ENCODE results near the gene ESPNL.

Gene ESPNL

DNA sequence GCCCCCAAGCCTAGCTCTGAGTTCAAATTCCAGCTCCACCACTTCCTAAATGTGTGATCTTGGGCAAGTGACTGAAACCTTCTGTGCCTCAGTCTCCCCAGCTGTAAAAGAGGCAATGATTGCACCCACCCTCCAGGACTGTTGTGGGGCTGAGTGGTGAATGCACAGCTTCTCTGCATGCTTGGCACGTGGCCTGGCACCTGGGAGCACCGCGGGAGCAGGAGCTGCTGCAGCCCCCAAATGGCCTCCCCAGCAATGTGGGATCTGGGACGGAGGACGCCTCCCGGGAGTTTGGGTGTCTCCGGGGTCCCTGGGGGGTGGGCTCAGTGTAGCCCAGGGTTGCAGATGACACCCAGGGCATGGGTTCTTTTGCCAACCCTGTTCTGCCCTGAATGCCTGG is 39.9 kb downstream of the ESPNL start:
- no peaks in the 10 kb centered on the region for H3K9me3 Mint-ChIP-seq
- no peak for DNase-seq
- H3K27ac Mint-ChIP-seq = no peak overlapping the region
- no peaks in the 10 kb centered on the region for H3K36me3 Mint-ChIP-seq
- CTCF ChIA-PET = interaction anchor here (1.3 to 2.3 kb wide), 4 partner anchors 170 to 282 kb away, joined by 3 to 7 read pairs (median 7); no protein-coding TSS in a partner anchor
- no peaks in the 10 kb centered on the region for H3K27me3 Mint-ChIP-seq
- no peak overlapping the region for H3K4me3 Mint-ChIP-seq
- peaks cover 5% of the 10 kb centered on the region for H3K4me1 Mint-ChIP-seq

DNA sequence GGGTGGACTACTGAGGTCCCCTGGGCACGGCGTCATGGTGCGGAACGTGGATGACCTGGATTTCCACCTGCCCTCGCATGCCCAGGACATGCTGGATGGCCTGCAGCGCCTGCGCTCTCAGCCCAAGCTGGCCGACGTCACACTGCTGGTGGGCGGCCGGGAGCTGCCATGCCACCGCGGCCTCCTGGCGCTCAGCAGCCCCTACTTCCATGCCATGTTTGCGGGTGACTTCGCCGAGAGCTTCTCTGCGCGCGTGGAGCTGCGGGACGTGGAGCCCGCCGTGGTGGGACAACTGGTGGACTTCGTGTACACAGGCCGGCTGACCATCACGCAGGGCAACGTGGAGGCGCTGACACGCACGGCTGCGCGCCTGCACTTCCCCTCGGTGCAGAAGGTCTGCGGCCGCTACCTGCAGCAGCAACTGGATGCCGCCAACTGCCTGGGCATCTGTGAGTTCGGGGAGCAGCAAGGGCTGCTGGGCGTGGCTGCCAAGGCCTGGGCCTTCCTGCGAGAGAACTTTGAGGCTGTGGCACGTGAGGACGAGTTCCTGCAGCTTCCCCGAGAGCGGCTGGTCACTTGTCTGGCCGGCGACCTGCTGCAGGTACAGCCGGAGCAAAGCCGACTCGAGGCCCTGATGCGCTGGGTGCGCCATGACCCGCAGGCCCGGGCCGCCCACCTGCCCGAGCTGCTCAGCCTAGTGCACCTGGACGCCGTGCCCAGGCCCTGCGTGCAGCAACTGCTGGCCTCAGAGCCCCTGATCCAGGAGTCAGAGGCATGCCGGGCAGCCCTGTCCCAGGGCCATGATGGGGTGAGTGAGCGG is 40.8 kb downstream of the ESPNL start:
- CTCF ChIA-PET = interaction anchor here (1.7 to 2.3 kb wide), 2 partner anchors 172 to 283 kb away, joined by 7 read pairs; no protein-coding TSS in a partner anchor
- H3K36me3 Mint-ChIP-seq = no peaks in the 10 kb centered on the region
- no peak overlapping the region for H3K27ac Mint-ChIP-seq
- DNase-seq = no peak
- H3K4me1 Mint-ChIP-seq = peaks cover 5% of the 10 kb centered on the region
- no peaks in the 10 kb centered on the region for H3K9me3 Mint-ChIP-seq
- no peak overlapping the region for H3K4me3 Mint-ChIP-seq
- H3K27me3 Mint-ChIP-seq = no peaks in the 10 kb centered on the region

DNA sequence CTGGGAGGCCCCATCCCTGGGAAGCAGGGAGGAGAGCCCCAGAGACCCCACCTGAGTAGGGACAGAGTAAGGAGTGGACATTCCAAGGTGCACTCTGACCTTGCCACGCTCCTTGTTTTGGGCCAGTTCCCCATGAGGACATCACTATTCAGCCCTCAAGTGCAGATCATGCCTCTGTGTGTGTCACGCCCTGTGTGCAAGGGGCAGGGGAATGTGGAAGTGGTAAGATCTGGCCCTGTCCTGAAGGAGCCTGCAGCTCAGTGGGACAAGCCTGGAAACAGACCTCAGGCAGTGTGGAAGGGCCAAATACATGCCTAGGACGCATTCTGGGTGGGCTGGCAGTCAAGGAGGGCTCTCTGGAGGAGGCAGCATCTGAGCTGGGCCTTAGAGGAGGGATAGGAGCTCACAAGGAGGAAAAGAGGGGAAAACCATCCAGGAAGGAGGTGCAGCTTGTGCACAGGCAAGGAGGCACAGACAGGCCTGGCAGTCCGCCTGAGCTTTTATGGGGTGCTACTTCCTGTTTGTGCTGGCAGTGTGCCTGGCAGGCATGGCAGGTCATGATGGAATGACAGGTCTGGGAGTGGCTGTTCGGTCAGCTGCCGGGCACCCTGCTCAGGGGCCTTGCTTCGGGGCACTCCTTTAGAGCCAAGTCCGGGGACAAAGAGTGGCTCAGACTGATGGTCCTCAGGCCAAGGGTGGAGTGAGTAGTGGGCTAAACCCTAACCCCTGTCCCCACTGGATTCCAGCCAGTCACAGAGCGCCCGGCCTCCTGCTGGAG is 41.6 kb downstream of the ESPNL start:
- H3K9me3 Mint-ChIP-seq = no peaks in the 10 kb centered on the region
- H3K4me1 Mint-ChIP-seq = peaks cover 5% of the 10 kb centered on the region
- H3K27ac Mint-ChIP-seq = peak overlapping the region; percentile 66
- CTCF ChIA-PET = interaction anchor here (0.8 kb wide), 1 partner anchor 121 kb away, joined by 3 read pairs; no protein-coding TSS in a partner anchor
- H3K27me3 Mint-ChIP-seq = no peaks in the 10 kb centered on the region
- H3K36me3 Mint-ChIP-seq = no peaks in the 10 kb centered on the region
- DNase-seq = no peak
- H3K4me3 Mint-ChIP-seq = no peak overlapping the region

DNA sequence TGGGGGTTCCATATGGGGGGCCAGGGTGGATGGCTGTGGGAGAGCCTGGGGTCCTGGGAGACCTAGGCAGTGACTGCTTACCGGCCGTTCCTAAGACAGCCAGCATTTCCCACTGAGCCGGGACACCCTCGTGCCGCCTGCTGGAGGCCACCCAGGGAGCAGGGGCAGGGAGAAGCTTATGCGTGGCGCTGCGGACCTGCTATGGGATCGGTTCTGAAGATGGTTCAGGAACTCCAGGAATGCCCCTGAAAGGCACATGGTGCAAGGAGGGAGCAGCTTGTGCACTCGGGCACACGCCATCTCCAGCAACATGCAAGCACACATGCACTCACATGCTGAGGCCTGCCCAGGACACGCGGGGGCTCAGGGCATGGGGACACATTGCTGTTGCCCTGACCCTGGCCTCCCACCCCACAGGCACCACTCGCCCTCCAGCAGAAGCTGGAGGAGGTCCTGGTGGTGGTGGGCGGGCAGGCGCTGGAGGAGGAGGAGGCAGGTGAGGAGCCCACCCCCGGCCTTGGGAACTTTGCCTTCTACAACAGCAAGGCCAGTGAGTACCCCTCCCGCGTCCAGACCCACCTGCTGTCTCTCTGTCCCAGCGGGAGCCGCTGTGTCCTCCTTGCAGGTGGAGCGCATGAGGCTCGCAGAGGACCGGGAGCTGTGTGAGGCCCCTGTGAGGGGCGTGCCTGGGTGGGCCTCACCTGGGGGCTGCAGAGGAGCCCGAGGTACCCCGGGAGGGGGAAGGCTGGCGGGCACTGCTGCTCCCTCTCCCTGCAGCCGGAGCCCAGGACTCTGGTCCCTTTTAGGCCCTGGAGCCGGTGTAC is 42.5 kb downstream of the ESPNL start:
- no peaks in the 10 kb centered on the region for H3K27me3 Mint-ChIP-seq
- H3K4me3 Mint-ChIP-seq = no peak overlapping the region
- no peaks in the 10 kb centered on the region for H3K9me3 Mint-ChIP-seq
- peaks cover 5% of the 10 kb centered on the region for H3K4me1 Mint-ChIP-seq
- H3K27ac Mint-ChIP-seq = no peak overlapping the region
- no peaks in the 10 kb centered on the region for H3K36me3 Mint-ChIP-seq
- CTCF ChIA-PET = interaction anchor here (0.8 kb wide), 1 partner anchor 120 kb away, joined by 3 read pairs; no protein-coding TSS in a partner anchor
- no peak for DNase-seq

DNA sequence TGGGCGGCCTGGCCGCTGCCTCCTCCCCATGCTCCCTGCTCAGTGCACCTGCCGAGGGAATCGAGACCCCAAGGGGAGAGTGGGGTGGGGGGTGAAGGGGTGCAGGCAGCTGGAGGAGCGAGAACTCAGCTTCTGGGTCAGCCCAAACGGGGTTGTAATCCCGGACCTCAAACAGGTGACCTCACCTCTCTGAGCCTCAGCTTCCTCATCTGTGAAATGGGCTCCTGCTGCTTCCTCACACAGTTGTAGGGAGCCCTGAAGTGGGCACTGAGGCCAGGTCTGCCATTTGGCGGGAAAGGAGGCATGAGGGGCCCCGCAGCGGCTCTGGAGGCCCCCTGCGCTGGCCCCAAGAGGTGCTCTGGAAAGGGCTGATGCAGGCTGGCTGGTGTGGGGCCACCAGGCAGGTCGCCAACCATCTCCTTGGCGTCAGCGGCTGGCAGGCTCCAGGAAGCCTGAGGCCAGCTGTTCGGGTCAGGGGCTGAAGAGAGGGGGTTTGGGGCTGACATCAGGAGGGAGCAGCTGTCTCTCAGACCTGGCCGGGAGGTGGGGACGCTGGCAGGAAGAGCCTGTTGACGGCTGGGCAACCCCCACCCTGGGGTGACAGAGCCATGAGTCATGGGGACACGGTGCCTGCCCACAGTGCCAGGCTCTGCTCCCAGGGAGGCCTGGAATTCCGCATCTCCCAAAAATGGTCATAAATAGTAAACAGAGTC is 43.3 kb downstream of the ESPNL start:
- no peaks in the 10 kb centered on the region for H3K27me3 Mint-ChIP-seq
- no peak overlapping the region for H3K4me3 Mint-ChIP-seq
- no peak overlapping the region for H3K27ac Mint-ChIP-seq
- CTCF ChIA-PET = no interaction called here
- no peaks in the 10 kb centered on the region for H3K36me3 Mint-ChIP-seq
- H3K9me3 Mint-ChIP-seq = no peaks in the 10 kb centered on the region
- no peak for DNase-seq
- H3K4me1 Mint-ChIP-seq = peaks cover 5% of the 10 kb centered on the region

DNA sequence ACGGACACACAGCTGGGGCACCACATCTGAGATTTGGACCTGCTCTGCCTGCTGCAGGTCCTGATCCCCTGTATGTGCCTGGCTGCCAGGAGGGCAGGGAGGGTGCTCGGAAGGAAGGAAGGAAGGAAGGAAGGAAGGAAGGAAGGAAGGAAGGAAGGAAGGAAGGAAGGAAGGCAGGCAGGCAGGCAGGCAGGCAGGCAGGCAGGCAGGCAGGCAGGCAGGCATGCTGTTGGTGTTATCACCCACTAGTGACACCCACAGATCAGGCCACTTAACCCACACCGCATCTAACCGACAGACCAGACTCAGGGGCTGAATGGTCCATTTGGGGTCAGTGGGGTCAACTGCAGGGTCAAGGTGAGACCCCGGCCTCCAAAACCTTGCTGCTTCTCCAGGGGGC is 44.1 kb downstream of the ESPNL start:
- Mint-ChIP-seq H3K27me3 (no peaks in the 10 kb centered on the region), H3K9me3 (no peaks in the 10 kb centered on the region), H3K4me1 (peaks cover 5% of the 10 kb centered on the region), H3K36me3 (no peaks in the 10 kb centered on the region), H3K4me3 (no peak overlapping the region), H3K27ac (no peak overlapping the region)
- CTCF ChIA-PET = no interaction called here
- no peak for DNase-seq

DNA sequence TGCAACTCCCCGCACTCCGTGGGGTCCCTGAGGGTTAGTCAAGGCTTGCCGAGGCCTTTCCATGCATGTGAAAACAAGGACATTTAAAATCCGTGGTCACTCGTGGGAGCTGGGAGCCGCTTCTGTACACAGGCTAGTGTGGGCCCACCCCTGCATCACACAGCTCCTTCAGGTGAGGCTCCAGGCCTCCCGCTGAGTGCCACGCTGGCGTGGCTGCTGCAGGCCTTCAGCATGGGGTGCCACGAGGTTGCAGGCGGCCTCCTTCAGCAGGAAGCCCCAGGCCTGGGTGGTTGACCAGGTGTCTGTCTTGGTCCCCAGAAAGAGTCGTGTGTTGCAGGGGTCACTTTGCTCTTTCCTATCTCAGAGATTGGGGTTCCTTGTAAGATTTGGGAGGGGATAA is 44.9 kb downstream of the ESPNL start:
- Mint-ChIP-seq H3K4me1 (peaks cover 5% of the 10 kb centered on the region), H3K27me3 (no peaks in the 10 kb centered on the region), H3K9me3 (no peaks in the 10 kb centered on the region), H3K4me3 (no peak overlapping the region), H3K27ac (no peak overlapping the region), H3K36me3 (no peaks in the 10 kb centered on the region)
- DNase-seq = no peak
- CTCF ChIA-PET = no interaction called here

DNA sequence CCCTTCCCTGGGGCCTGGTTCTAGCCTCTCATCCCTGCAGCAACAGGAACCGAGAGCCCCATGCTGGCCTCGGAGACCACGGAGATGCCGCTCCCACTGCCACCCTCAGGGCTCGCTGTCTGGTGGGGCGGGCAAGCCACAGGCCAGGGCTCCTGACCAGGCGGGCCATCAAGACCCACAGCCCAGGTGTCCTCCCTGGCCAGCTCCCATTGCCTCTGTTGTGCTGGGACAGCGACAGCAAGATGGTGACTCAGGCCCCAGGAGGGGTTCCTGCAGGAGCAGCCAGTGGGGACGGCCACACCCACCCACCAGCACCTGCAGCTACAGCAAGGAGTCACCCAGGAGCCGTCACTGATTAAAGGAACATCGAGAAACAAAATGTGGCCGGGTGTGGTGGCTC is 45.7 kb downstream of the ESPNL start:
- no peaks in the 10 kb centered on the region for H3K36me3 Mint-ChIP-seq
- no peak for DNase-seq
- no peaks in the 10 kb centered on the region for H3K27me3 Mint-ChIP-seq
- H3K4me1 Mint-ChIP-seq = peaks cover 5% of the 10 kb centered on the region
- no peak overlapping the region for H3K27ac Mint-ChIP-seq
- H3K4me3 Mint-ChIP-seq = no peak overlapping the region
- no peaks in the 10 kb centered on the region for H3K9me3 Mint-ChIP-seq
- CTCF ChIA-PET = no interaction called here

DNA sequence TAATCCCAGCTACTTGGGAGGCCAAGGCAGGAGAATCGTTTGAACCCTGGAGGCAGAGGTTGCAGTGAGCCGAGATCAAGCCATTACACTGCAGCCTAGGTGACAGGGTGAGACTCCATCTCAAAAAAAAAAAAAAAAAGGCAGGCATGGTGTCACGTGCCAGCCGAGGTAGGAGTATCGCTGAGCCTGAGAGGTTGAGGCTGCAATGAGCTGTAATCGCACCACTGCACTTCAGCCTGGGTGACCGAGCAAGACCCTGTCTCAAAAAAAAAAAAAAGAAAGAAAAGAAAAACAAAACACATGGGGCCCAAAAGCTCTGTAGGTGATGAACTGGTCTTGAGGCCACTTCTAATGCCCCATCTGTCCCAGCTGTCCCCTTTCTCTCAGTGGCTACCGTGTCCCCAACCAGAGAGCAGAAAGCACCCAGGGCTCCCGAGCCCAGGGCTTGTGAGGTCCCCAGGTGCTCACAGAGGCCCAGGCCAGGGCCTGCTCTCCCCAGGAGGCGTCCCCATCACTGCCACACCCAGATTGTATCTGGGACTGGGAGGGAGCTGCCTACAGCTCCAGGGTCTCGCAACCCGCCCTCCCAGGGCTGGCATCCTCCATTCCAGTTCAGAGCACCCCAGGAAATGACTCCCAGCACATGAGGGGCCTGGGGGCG is 46.9 kb downstream of the ESPNL start:
- Mint-ChIP-seq H3K9me3 (no peaks in the 10 kb centered on the region), H3K36me3 (no peaks in the 10 kb centered on the region), H3K4me1 (no peaks in the 10 kb centered on the region), H3K4me3 (no peak overlapping the region), H3K27me3 (no peaks in the 10 kb centered on the region), H3K27ac (no peak overlapping the region)
- DNase-seq = no peak
- CTCF ChIA-PET = no interaction called here

DNA sequence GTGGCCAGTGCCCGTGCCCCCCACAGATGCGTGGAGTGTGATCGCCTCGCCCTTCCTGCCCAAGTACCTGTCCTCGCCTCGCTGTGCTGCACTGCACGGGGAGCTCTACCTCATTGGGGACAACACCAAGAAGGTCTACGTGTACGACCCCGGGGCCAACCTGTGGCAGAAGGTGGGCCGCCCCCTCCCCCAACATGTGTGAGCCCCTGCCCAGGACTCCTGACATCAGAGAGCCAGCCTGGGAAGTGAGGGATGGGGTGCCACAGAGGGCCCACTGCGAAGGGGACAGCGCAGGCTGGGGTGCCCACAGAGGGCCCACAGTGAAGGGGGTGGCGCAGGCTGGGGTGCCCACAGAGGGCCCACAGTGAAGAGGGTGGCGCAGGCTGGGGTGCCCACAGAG is 48.8 kb downstream of the ESPNL start:
- CTCF ChIA-PET = no interaction called here
- no peaks in the 10 kb centered on the region for H3K4me1 Mint-ChIP-seq
- DNase-seq = no peak
- H3K9me3 Mint-ChIP-seq = peaks cover under 1% of the 10 kb centered on the region
- H3K36me3 Mint-ChIP-seq = no peaks in the 10 kb centered on the region
- H3K27ac Mint-ChIP-seq = no peak overlapping the region
- no peak overlapping the region for H3K4me3 Mint-ChIP-seq
- H3K27me3 Mint-ChIP-seq = no peaks in the 10 kb centered on the region

DNA sequence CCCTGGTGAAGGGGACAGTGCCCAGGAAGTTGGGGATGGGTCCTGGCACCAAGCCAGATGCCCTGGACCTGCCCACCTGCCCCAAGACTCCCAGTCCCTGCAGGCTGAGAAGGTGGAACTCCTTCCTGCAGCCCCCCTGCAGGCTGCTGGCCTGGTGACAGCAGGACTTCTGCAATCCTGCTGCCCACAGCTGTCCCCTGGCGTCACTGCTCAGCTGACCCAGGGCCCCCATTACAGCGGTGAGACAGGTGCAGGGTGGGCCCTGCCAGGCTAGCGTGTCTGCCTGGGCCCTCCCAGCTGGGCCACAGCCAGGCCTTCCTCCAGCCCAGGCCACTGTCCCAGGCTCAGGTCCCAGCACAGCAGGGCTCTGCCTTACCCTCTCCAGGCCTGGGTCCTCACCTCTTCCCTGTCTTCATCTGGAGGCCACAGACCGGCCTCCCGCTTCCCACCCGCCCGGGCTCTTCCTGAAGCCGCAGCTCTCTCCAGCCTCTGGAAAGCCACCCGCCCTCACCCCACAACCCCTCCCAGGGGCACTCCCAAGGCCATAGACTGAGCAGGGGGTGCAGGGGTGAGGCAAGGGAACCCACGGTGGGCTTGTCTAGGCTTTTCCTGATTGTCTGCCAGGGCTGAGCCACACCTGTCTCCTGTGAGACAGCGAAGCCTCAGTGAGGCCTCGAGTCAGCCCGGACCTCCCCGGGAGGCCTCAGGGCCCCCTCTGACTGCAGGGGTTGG is 49.9 kb downstream of the ESPNL start:
- Mint-ChIP-seq H3K9me3 (peaks cover 2% of the 10 kb centered on the region), H3K4me1 (no peaks in the 10 kb centered on the region), H3K27me3 (peaks cover 6% of the 10 kb centered on the region), H3K4me3 (no peak overlapping the region), H3K27ac (no peak overlapping the region), H3K36me3 (no peaks in the 10 kb centered on the region)
- CTCF ChIA-PET = no interaction called here
- DNase-seq = no peak

DNA sequence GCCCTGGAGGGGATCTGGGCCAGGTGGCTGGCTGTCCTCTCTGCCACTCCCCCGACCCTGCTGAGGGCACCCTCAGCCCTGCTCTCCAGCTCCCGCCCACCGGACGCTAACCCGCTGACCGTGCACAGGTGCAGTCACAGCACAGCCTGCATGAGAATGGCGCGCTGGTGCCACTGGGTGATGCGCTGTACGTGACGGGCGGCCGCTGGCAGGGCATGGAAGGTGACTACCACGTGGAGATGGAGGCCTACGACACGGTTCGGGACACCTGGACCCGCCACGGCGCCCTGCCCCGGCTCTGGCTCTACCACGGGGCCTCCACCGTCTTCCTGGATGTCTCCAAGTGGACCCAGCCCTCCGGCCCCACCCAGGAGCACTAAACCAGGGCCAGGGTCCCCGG is 50.5 kb downstream of the ESPNL start:
- no peak overlapping the region for H3K4me3 Mint-ChIP-seq
- CTCF ChIA-PET = no interaction called here
- no peaks in the 10 kb centered on the region for H3K4me1 Mint-ChIP-seq

DNA sequence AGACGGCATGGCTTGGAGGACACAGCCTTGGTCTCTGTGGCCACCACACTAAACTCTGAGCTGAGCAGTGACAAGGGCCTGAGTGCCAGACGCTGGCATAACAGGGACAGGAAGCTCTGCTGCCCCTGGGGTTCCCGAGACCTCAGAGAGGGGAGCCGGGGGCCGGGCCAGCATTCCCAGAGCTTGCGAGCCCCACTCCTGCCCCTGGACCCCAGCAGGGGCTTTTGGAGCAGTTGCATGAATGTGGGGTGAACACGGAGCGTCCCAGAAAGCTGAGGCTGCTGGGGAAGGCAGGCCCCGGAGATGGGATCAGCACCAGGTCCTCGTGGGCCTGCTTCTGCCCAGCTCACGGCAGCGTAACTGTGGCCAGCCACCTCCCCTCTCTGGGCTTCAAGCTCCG is 51.1 kb downstream of the ESPNL start:
- H3K36me3 Mint-ChIP-seq = no peaks in the 10 kb centered on the region
- no peak for DNase-seq

More for the DNA sequence above, 50.5 kb downstream of the ESPNL start:
- H3K27ac Mint-ChIP-seq = no peak overlapping the region
- H3K36me3 Mint-ChIP-seq = no peaks in the 10 kb centered on the region
- peaks cover 9% of the 10 kb centered on the region for H3K27me3 Mint-ChIP-seq
- no peak for DNase-seq
- H3K9me3 Mint-ChIP-seq = peaks cover 2% of the 10 kb centered on the region

More for the DNA sequence above, 51.1 kb downstream of the ESPNL start:
- peaks cover 13% of the 10 kb centered on the region for H3K27me3 Mint-ChIP-seq
- H3K9me3 Mint-ChIP-seq = peaks cover 2% of the 10 kb centered on the region
- H3K4me3 Mint-ChIP-seq = no peak overlapping the region
- CTCF ChIA-PET = no interaction called here
- H3K27ac Mint-ChIP-seq = no peak overlapping the region
- no peaks in the 10 kb centered on the region for H3K4me1 Mint-ChIP-seq

Data from activated naive CD4-positive, alpha-beta T cell treated with anti-CD3 and anti-CD28 coated beads, Interleukin-2, amount 10 ng/mL, durations not matched to agents 7 days and 5 days (primary cell).